Loucy (cell line): ENCODE results near the gene MET.

ENCODE experiments used
- CTCF ChIP-seq: fragments of 200-600 bp; sonication (generic); conservative IDR thresholded peaks from 2 replicates; pipeline ENCODE4 v1.5.1; 2014; ENCODE audit warnings: mild to moderate bottlenecking, antibody characterized with exemption, low read length
- EZH2phosphoT487 ChIP-seq: fragments of 200-600 bp; IDR thresholded peaks from 2 replicates; pipeline ENCODE4 v1.6.1; 2018; ENCODE audit warnings: antibody characterized with exemption, mild to moderate bottlenecking, moderate library complexity, borderline replicate concordance

GRCh38 chr7:116709336-116709735, 37.3 kb downstream of the MET start:
- TF ChIP-seq CTCF (no peak), EZH2phosphoT487 (no peak)
